Measurements from ENCODE around the gene RHOBTB3.

Gene RHOBTB3

DNA sequence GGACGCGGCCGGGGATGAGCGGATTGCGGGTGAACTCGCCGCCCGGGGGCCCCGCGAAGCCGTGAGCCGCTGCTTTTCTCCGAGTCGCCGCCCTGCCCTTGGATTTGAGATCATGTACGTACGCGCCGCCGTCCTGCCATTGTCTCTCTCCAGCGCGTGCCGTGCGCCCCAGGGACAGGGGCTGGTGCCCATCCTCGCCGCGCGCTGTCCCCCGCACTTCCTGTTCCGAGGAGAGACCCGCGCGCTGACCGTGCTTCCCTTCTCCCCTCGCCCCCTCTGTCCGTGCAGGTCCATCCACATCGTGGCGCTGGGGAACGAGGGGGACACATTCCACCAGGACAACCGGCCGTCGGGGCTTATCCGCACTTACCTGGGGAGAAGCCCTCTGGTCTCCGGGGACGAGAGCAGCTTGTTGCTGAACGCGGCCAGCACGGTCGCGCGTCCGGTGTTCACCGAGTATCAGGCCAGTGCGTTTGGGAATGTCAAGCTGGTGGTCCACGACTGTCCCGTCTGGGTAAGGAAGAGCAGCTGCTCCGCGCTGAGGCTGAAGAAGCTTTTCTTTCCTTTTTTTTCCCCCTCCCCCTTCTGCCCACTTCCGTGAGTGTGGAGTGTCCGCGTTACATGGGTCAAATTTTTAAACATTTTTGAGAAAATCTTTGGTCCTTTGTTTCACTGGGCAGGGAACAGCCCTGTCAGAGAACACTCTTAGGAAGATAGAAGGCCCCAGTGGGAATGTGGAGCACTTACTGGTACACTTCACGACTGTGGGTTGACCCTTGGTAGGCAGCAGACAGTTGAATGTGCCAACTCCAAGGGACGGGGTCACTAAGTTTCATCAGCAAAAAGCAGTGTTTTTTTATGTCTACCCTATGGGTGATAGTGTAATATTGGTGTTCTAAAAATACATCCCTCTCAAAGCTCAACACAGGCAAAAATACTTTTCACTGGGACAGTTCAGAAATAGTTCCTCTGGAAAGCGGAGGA is 727 bp downstream of the RHOBTB3 start:
- no peak for DNase-seq (ENCODE audit: low read depth)

DNA sequence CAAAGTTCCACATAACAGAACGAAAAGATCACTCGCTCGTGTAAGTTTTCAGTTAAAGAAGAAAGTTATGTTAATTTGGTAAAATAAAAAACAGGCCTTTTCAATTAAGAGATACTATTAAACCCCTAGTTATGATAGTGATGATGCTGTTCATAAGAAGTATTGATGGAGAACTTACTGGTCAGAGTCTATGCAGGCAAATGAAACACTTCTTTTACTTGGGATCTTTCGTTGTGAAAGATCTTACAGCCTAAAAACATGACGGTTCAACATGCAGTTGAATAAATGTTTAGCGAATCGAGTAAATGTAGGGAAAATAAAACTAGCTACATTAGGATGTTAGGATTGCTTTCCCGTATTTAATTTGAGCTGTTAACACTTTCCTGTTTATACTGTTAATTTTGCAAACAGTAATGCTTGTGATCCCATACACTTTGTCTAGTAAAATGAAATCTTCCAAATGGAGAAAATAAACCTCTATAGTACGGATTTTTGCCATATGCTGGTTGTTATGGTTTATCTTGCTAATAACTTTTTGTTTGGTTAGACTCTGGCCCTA is 2.0 kb downstream of the RHOBTB3 start:
- no peak for DNase-seq (ENCODE audit: low read depth)

DNA sequence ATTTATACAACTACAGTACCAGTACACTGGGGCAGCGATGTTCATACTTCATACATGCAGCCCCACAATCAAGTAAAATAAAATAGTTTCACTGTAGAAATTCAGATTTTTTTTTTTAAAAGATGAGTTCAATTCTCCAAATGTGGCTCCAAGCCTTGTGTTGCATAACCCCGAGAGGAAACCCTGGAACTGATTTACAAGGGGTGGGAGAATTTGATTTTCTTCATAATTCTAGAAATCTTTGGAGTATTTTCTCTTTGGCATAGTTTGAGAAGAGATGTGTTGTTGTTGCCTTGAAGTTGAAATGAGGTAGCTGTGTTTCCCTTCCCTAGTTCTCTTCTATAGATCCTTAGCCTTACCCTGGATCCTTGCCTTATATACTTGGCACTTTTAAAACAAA is 3.1 kb downstream of the RHOBTB3 start:
- no peak for DNase-seq (ENCODE audit: low read depth)

DNA sequence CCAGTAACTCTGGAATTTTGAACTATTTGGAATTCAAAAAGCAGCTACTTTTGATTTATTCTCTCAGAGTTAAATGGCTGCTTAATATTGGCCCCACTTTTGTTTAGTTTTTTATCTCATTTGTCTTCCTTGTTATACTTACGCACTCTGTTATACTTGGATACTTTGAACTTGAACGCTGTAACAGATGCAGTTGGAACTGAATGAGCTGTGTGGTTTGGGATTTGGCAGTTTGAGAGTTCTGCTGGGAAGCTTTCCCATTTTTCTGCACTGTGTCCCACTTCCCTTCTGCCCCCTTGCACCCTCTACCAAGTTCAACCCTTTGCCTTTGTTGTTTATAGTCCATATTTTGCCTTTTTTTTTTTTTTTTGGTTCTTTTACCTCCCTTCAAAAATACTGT is 3.8 kb downstream of the RHOBTB3 start:
- no peak for DNase-seq (ENCODE audit: low read depth)

DNA sequence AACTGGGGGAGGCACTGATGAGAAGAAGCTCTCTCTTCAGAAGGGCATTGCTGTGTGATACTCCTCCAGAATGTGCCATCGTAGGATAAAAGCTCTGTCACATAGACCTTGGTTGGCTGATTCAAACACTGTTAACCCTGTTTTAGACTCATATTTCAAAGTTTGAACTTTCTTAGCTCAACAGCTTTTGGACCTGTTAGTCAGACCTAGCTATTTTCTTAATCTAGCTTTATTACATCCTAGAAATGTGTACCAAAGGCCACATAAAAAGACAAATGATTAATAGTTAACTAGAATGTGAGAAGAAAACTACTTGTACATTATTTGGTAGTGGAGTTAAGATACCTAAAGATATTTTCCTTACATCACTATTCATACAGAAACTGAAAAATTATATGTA is 4.3 kb downstream of the RHOBTB3 start:
- no peak for DNase-seq (ENCODE audit: low read depth)

DNA sequence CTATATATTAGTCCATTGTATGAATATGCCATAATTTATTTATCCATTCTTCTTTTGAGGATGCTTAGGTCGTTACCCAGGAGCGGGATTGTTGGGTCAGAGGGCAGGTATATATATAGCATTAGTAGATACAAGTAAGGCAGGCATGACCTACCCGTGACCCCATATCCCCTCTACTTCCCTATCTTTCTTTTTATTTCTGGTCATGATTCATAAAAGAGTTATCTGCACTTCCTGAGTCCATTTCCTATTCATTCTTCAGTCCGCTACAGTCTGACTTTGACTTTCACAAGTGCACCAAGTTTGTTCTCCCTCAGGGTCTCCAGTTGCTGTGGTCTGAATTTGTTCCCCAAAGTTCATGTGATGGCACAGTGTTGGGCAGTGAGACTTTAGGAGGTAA is 6.9 kb downstream of the RHOBTB3 start:
- DNase-seq (ENCODE audit: low read depth) = no peak

DNA sequence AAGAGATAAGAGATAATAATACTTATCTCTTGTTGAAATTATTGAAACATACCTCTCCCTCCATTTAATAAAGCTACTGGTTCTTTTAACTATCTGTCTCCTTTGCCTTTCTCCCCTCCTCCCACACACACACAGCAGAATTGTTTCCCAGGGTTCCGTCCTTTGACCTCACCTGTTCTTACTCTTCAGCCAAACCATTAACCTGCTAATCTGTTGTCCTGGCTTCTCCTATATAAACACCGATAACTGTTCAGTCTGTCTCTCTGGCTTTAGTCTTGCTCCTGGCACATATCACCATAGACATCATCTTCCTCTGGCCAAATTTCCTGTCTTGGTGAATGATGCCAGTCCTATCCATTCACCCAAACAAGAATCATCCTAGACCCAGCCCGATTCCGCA is 7.7 kb downstream of the RHOBTB3 start:
- DNase-seq (ENCODE audit: low read depth) = no peak

DNA sequence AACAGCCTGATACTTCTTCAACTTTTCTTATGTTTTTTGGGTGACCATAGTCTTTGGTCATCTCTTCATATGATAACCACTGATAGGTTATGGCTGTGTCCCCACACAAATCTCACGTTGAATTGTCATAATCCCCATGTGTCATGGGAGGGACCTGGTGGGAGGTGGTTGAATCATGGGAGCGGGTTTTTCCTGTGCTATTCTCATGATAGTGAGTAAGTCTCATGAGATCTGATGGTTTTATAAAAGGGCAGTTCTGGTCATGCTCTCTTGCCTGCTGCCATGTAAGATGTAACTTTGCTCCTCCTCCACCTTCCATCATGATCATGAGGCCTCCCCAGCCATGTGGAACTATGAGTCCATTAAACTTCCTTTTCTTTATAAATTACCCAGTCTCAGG is 8.7 kb downstream of the RHOBTB3 start:
- no peak for DNase-seq (ENCODE audit: low read depth)

DNA sequence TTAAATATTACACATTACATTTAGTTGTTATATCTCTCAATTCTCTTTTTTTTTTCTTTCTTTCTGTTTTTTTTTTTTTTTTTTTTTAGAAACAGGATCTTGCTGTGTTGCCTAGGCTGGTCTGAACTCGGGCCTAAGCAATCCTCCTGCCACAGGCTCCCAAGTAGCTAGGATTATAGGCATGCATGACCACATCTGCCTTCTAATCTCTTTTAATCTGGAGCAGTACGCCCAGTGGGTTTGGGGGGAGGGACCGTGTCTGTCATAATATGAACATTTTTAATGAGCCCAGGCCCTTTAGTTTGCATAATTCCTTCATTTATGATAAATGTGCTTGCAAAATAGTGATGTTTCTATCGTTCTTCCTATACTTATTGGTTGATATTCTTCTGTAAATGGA is 10.3 kb downstream of the RHOBTB3 start:
- no peak for DNase-seq (ENCODE audit: low read depth)

DNA sequence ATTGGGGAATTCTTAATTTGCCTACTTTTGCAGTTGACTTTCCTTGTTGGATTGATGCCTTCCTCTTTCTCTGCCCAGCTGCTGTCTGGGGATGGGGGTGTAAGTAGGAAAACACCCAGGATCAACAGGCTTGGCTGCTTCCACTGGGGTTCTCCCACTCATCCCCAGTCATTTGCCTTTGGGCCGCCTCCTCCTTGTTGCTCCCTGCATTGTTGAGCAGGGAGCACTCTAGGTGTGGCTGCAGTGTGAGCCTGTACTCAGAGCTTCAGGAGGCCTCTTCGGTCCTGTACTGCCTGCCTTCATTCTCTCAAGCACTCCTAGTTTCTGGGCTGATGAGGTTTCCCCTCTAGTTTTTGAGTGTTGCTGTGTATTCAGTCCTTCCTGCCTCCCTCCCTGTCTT is 12.1 kb downstream of the RHOBTB3 start:
- DNase-seq (ENCODE audit: low read depth) = no peak

DNA sequence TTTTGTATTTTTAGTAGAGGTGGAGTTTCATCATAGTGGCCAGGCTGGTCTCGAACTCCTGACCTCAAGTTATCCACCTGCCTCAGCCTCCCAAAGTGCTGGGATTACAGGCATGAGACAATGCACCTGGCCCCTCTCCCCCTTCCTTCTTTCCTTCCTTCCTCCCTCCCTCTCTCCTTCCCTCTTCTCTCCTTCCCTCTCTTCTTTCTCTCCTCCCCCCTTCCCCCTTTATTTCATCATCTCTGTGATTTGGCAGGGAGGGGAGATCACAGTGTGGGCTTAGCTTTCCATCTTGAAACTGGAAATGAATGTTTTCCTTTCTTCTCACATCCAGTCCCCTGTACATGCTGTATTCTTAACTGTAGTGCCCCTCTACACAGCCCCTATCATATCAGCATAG is 12.7 kb downstream of the RHOBTB3 start:
- DNase-seq (ENCODE audit: low read depth) = no peak

DNA sequence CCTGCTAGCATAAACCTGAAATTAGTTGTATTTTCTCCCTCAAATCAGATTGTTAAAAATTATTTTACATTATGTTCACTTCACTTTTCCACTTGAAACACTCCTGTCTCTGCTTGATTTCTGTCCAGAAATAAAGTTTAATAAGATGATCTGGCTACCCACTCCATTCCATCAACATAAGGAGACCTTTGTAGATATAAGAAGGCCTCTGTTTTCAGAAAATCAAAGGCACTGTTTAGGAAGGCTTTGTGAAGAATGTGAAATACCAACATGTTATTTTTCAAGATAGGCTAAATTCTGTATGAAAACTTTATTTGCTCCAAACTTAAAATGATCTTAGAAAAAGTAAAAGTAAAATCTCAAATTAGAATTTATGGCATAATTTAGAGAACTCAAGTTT is 15.1 kb downstream of the RHOBTB3 start:
- DNase-seq (ENCODE audit: low read depth) = no peak

DNA sequence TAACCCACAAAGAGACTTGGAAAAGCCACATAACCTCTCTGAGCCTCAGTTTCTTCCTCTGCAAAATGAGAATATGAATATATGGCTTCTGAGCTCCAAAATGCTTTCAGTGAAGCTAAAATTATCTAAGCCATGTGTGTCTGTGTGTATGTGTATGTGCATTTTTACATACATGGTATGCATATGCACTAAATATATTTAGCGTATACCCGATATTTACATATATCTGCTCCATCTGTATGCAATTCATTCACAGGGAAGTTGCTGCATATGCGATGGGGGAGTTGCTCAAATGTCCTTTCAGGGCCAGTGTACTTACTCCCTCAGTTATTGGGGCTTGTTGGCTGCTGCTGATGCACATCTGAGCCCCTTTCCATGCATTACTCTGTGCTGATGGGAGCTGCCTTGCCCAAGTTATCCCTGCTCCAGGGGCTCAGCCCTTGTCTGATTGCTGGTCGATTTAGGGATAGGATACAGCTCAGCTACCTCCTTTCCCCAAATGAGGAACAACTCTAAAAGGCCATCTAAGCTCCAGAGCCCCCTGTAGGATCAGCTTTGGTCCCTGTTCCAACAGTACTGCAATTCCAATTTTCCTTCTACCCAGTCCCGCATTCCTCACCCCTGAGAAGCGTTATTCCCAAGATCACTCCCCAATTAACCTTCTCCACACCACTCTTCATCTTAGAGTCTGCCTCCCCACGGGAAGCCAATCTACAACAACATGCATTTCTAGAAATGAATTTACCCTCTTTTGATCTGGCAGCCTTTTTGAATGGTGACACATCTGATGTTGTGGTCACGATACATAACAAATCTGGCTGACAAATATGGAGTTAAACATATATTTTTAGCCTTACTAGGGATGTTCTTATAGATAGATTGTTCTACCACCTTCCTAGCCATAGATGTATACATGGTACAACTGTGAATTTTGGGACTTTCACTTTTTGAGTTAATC is 15.9 kb downstream of the RHOBTB3 start:
- no peak for DNase-seq (ENCODE audit: low read depth)

DNA sequence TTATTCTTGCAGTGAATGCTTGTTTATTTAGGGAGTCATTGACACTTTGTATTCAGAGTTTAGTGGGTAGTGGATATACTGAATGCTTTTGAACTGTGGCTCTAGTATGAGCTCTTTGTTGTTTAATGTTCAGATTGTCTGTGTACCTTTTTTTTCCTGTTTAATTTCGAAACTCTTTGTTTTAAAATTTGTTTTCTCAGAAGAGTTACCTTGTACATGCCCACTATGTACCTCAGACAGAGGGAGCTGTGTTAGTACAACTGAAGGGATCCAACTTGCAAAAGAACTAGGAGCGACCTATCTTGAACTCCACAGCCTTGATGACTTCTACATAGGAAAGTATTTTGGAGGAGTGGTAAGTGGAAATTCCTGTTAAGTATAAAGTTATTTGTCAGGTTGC is 17.0 kb downstream of the RHOBTB3 start:
- DNase-seq (ENCODE audit: low read depth) = no peak

DNA sequence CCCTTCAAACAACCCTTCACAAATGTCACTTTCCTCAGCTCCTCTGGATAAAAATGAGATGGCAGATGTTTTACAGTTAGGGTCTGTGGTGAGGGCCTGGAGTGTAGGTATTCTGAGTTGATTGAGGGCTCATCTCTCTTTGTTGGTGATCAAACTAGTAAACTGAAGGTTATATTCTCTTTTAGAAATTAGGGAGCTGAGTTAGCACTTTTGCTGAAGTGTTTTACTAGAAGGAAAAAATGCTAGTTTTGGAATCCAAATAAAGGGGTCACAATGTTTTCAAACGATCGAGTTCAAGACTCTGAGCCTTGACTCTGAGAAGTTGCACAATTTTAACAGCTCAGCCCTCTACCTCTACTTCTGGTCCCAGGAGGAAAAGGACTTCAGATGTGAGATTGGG is 23.4 kb downstream of the RHOBTB3 start:
- DNase-seq (ENCODE audit: low read depth) = no peak

DNA sequence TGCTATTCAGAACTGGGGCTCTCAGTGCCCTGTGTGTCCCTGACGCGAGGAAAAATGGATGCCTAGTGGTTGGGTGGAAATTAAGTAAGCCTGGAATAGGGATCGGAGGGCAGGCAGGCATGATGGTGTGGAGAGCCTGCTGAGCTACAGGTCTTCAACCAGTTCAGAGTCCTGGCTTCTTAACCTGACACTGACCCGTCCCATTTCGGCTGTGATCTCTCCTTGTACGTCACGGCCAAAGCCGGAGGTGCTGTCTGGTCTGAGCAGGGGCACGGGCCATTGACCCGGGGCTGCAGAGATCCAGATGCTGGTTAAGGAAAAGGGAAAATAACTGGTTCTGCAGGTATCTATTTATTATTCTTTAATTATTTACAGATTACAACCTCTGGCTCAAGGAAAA is 27.9 kb downstream of the RHOBTB3 start:
- DNase-seq (ENCODE audit: low read depth) = no peak

DNA sequence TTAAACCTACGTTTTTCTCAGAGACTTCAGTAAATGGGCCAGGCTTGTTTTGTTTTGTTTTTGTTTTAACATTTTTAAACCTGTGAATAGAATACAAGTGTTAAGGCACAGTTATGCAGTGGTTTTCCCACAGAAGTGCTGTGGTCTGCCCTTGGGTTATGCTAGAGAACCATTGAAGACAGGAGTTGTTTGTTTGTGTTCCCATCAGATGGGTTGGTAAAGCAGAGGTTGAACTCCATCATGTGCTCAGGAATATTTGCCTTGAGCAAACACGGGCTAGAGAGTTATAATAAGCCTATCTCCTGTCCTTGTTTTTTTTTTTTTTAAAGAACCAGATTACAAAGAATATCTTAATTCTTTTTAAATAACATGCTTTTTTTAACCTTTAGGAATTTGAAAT is 28.5 kb downstream of the RHOBTB3 start:
- DNase-seq (ENCODE audit: low read depth) = no peak

DNA sequence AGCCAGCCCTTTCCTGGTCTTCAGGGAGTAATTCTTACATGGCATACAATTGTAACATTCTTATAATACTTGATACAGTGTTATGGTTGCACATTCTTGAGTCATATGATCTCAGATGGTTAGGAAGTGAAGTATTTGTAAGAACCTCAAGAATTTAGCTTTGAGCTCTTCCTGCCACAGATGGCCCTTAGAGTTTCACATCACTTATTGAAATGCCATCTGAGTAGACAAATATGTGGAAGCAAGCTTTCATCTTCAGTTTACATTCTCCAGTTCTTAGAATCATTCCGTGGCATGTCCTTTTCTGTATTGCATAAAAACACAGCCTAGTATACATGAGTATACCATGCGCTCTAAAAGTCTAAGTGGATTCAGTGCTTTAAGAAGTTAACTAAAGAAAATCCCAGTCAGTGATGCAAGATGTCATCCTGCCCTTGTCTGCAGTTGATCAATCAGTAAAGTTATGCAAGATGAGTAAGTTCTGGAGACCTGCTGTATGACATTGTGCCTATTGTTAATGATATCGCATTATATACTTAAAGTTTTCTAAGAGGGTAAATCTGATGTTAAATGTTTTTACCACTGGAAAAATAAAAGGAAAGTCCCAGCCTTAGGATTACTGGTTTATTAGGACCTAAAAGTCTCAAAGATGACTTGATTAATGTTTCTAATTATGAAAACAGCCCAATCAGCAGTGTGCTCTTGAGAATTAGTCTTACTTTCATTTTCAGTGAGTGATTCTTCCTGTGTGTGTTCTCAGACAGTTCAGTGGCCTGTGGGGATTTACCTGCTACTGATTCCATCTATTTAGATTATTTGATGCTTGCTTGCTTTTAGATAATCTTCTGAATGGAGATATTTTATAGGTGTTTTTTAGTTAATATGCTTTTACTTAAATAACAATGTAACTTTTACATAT is 29.4 kb downstream of the RHOBTB3 start:
- DNase-seq (ENCODE audit: low read depth) = no peak

DNA sequence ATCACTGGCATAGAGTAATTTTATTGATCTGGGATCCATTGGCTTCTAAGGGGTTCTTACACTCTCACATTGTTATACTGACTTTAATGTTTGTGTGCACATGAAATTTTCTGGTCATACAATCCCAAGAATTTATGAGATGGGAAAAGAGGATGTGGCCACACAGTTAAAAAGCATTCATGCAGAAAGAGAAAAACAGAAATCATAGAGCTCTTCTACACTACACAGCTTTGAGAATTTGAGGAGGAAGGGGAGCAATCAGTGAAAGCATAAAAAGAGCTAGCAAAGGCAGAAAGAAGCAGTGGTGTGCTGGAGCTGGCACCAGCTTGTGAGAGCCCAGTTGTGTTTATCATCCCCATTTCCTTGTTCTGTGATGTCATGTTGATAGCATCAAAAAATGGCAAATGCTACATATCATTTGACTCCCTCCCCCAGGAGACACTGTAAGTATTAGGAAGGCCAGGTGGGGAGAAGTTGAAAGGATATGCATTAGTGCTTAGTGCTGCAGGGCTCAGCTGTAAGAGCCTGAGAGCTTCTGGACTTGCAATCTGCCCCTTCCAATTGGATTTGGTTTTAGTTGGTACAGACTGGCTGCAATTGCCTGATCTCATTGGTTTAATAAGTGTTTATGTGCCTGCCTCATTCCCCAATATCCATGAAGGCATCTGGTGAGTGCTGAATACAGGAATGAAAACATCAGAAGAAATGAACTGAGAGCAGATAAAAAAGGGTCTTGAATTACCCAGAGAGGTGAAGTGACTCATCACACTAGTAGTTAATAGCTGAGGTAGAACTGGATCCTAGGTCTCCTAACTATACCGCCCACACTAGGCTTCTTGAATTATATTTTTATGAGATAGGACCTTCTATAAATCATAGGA is 30.9 kb downstream of the RHOBTB3 start:
- no peak for DNase-seq (ENCODE audit: low read depth)

DNA sequence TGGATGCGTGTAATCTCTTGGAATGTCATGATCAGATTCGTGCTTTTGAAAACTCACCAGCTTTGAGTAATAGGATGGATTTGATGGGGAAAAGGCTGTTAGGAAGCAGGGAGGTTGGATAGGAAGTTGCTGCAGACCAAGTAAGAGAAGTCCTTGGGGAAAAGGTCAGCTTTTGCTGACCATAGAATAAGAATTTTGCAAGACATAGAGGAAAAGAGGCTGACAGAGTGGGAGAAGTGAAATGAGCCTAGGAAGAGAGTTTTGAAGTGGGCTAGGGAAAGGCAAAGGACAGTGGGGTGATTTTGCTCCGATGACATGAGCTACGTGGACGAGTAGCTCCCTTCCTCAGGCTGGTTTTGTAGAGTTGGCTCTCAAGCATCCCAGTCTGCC is 31.5 kb downstream of the RHOBTB3 start:
- DNase-seq (ENCODE audit: low read depth) = no peak

DNA sequence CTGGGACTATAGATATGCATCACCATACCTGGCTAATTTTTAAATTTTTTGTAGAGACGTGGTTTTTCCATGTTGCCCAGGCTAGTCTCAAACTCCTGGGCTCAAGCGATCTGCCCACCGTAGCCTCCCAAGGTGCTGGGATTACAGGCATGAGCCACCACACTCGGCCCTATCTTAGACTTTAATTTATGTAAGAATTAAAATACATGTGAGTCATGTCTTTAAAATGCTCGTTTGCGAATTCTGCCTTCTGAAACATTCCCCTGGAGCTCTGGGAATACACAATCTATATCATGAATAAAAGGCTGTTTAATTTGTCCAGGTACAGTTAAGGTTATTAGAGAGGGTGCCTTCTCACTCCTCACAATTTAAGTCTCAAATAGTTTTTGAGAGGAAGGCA is 32.8 kb downstream of the RHOBTB3 start:
- no peak for DNase-seq (ENCODE audit: low read depth)
